Neural cell (in vitro differentiated cells): ENCODE data around the gene SLC4A7.

ENCODE experiments used
- EP300 ChIP-seq: fragments of 450-650 bp; conservative IDR thresholded peaks from 2 replicates; pipeline ENCODE4 v1.6.1; 2014; ENCODE audit warnings: antibody characterized with exemption, mild to moderate bottlenecking, moderate library complexity; ENCODE audit not compliant: poor library complexity, severe bottlenecking
- EZH2 ChIP-seq: fragments of 200-600, 300-800 bp; shearing (Covaris generic), sonication (generic); IDR thresholded peaks from 2 replicates; pipeline ENCODE4 v1.6.1; 2014; ENCODE audit warnings: antibody characterized with exemption, low read length, borderline replicate concordance, mild to moderate bottlenecking; ENCODE audit not compliant: insufficient read depth, poor library complexity, severe bottlenecking
- MXI1 ChIP-seq: fragments of 450-650 bp; conservative IDR thresholded peaks from 2 replicates; pipeline ENCODE4 v1.6.1; 2014; ENCODE audit warnings: antibody characterized with exemption, mild to moderate bottlenecking; ENCODE audit not compliant: poor library complexity, severe bottlenecking
- POLR2AphosphoS5 ChIP-seq: IDR thresholded peaks from 2 replicates; pipeline ENCODE4 v1.6.1; 2012
- RAD21 ChIP-seq: fragments of 450-650 bp; conservative IDR thresholded peaks from 2 replicates; pipeline ENCODE4 v1.6.1; 2014; ENCODE audit warnings: antibody characterized with exemption, mild to moderate bottlenecking, moderate library complexity
- SMC3 ChIP-seq: fragments of 450-650 bp; conservative IDR thresholded peaks from 2 replicates; pipeline ENCODE4 v1.6.1; 2014; ENCODE audit warnings: antibody characterized with exemption, mild to moderate bottlenecking, moderate library complexity; ENCODE audit not compliant: poor library complexity
- TAF1 ChIP-seq: IDR thresholded peaks from 2 replicates; pipeline ENCODE4 v1.6.1; 2012; ENCODE audit warnings: low read depth
- TF ChIP-seq, protein P1 (sequence below): fragments of 450-650 bp; IDR thresholded peaks from 2 replicates; pipeline ENCODE4 v1.5.1; 2014; ENCODE audit warnings: antibody characterized with exemption, mild to moderate bottlenecking, moderate library complexity; ENCODE audit not compliant: poor library complexity, severe bottlenecking
- TF ChIP-seq, protein P2 (sequence below): IDR thresholded peaks from 2 replicates; pipeline ENCODE4 v1.6.1; 2012; ENCODE audit warnings: borderline replicate concordance

DNA sequence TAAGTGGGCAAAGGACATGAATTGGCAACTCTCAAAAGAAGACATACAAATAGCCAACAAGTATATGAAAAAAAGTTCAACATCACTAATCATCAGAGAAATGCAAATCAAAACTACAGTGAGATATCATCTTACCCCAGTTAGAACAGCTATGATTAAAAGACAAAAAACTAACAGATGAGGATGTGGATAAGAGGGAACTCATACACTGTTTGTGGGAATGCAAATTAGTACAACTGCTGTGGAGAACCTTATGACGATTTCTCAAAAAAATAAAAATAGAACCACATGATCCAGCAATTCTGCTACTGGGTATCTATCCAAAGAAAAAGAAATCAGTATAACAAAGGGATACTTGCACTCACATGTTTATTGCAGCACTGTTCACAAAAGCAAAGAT lies 143.7 kb downstream of the SLC4A7 start:
- TF ChIP-seq, protein P1, sequence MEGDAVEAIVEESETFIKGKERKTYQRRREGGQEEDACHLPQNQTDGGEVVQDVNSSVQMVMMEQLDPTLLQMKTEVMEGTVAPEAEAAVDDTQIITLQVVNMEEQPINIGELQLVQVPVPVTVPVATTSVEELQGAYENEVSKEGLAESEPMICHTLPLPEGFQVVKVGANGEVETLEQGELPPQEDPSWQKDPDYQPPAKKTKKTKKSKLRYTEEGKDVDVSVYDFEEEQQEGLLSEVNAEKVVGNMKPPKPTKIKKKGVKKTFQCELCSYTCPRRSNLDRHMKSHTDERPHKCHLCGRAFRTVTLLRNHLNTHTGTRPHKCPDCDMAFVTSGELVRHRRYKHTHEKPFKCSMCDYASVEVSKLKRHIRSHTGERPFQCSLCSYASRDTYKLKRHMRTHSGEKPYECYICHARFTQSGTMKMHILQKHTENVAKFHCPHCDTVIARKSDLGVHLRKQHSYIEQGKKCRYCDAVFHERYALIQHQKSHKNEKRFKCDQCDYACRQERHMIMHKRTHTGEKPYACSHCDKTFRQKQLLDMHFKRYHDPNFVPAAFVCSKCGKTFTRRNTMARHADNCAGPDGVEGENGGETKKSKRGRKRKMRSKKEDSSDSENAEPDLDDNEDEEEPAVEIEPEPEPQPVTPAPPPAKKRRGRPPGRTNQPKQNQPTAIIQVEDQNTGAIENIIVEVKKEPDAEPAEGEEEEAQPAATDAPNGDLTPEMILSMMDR = no peak
- TF ChIP-seq EP300 = no peak
- no peak for TF ChIP-seq POLR2AphosphoS5
- no peak for TF ChIP-seq TAF1
- no peak for TF ChIP-seq EZH2
- TF ChIP-seq SMC3 = no peak
- no peak for TF ChIP-seq RAD21
- TF ChIP-seq, protein P2, sequence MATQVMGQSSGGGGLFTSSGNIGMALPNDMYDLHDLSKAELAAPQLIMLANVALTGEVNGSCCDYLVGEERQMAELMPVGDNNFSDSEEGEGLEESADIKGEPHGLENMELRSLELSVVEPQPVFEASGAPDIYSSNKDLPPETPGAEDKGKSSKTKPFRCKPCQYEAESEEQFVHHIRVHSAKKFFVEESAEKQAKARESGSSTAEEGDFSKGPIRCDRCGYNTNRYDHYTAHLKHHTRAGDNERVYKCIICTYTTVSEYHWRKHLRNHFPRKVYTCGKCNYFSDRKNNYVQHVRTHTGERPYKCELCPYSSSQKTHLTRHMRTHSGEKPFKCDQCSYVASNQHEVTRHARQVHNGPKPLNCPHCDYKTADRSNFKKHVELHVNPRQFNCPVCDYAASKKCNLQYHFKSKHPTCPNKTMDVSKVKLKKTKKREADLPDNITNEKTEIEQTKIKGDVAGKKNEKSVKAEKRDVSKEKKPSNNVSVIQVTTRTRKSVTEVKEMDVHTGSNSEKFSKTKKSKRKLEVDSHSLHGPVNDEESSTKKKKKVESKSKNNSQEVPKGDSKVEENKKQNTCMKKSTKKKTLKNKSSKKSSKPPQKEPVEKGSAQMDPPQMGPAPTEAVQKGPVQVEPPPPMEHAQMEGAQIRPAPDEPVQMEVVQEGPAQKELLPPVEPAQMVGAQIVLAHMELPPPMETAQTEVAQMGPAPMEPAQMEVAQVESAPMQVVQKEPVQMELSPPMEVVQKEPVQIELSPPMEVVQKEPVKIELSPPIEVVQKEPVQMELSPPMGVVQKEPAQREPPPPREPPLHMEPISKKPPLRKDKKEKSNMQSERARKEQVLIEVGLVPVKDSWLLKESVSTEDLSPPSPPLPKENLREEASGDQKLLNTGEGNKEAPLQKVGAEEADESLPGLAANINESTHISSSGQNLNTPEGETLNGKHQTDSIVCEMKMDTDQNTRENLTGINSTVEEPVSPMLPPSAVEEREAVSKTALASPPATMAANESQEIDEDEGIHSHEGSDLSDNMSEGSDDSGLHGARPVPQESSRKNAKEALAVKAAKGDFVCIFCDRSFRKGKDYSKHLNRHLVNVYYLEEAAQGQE = no peak
- TF ChIP-seq MXI1 = no peak
